Epithelial cell of proximal tubule (primary cell): Measurements from ENCODE around the gene FAM229A. TPM values are rescaled to one million over a fixed set of nuclear protein-coding genes. Genes with fewer than 3 reads are reported as not detected.
A peak's percentile ranks its signal among the peaks of the same experiment; 100 is the strongest.

ENCODE experiments used
- DNase-seq: peaks from one replicate; pipeline ENCODE4 v3.0.0-alpha.2; 2011; ENCODE audit warnings: low read depth
- H3K4me3 ChIP-seq: 2 replicates; pipeline ENCODE4 v1.5.1; 2011; ENCODE audit warnings: low read depth, mild to moderate bottlenecking, low read length
- CTCF ChIP-seq: conservative IDR thresholded peaks from 2 replicates; pipeline ENCODE4 v1.5.1; 2012; ENCODE audit warnings: low read depth, mild to moderate bottlenecking, low read length
- total RNA-seq: library from RNA; depleted of rRNA; stranded (reverse); fragments of >200 nt; gene quantifications from 2 replicates; pipeline ENCODE4 v1.2.3, GENCODE V29; 2015

Gene FAM229A
- total RNA-seq, 1 donor from 2014 or later: 11.7 TPM

GRCh38 chr1:32376199-32376598 lies 13.9 kb upstream of the FAM229A start:
- TF ChIP-seq CTCF: no peak
- no peak for DNase-seq
- no peak overlapping the region for H3K4me3 ChIP-seq

- no peak for TF ChIP-seq CTCF
- H3K4me3 ChIP-seq: no peak overlapping the region
- no peak for DNase-seq
These were observed 11.8 kb upstream of the FAM229A start for GRCh38 chr1:32373996-32374592.

- no peak for DNase-seq
- H3K4me3 ChIP-seq: no peak overlapping the region
- TF ChIP-seq CTCF: peak; percentile 8
These were observed 10.0 kb upstream of the FAM229A start for GRCh38 chr1:32372149-32372756.

- no peak for TF ChIP-seq CTCF
- no peak overlapping the region for H3K4me3 ChIP-seq
- DNase-seq: no peak
These were observed 5.8 kb upstream of the FAM229A start for GRCh38 chr1:32367912-32368635.

- TF ChIP-seq CTCF: no peak
These were observed 3.2 kb upstream of the FAM229A start for GRCh38 chr1:32365445-32365844.

GRCh38 chr1:32364836-32365235 lies 2.6 kb upstream of the FAM229A start:
- DNase-seq: no peak
- H3K4me3 ChIP-seq: no peak overlapping the region
- TF ChIP-seq CTCF: no peak

More at GRCh38 chr1:32365445-32365844, 3.2 kb upstream of the FAM229A start:
- H3K4me3 ChIP-seq: no peak overlapping the region
- DNase-seq: no peak
